ENCODE data around the gene ST6GALNAC3.

ST6GALNAC3 gene

GRCh38 chr1:76140227-76140626, 65.7 kb downstream of the ST6GALNAC3 start:
- H3K36me3 ChIP-seq (replicated peaks), result no peaks in the 10 kb centered on the region
- in situ Hi-C loops (cut with HindIII; ENCODE audit: low pct_ligation_motif_present, low sequenced_read_pairs), result no loop called here
- no peak overlapping the region for H3K27ac ChIP-seq
- TF ChIP-seq CTCF (IDR thresholded peaks at IDR 0.05; ENCODE audit: low read depth, low read length, missing control alignments), result peak; percentile 24
- H3K4me3 ChIP-seq (ENCODE audit: low read depth, low read length), result no peak overlapping the region
- no peak for DNase-seq
- H3K27me3 ChIP-seq (replicated peaks), result no peaks in the 10 kb centered on the region

- DNase-seq, result no peak
- TF ChIP-seq CTCF (IDR thresholded peaks at IDR 0.05; ENCODE audit: low read depth, low read length, missing control alignments), result no peak
- Histone ChIP-seq H3K36me3 (replicated peaks) (no peaks in the 10 kb centered on the region), H3K4me3 (ENCODE audit: low read depth, low read length) (no peak overlapping the region), H3K27me3 (replicated peaks) (no peaks in the 10 kb centered on the region), H3K27ac (no peak overlapping the region)
- in situ Hi-C loops (cut with HindIII; ENCODE audit: low pct_ligation_motif_present, low sequenced_read_pairs), result no loop called here
These were observed 67.4 kb downstream of the ST6GALNAC3 start for GRCh38 chr1:76141929-76142328.

- DNase-seq, result no peak
- H3K4me3 ChIP-seq (ENCODE audit: low read depth, low read length), result no peak overlapping the region
- no peak for TF ChIP-seq CTCF (IDR thresholded peaks at IDR 0.05; ENCODE audit: low read depth, low read length, missing control alignments)
- H3K36me3 ChIP-seq (replicated peaks), result no peaks in the 10 kb centered on the region
- no peak overlapping the region for H3K27ac ChIP-seq
- in situ Hi-C loops (cut with HindIII; ENCODE audit: low pct_ligation_motif_present, low sequenced_read_pairs), result no loop called here
- H3K27me3 ChIP-seq (replicated peaks), result no peaks in the 10 kb centered on the region
These were observed 68.4 kb downstream of the ST6GALNAC3 start for GRCh38 chr1:76142771-76143540.

GRCh38 chr1:76144247-76144646, 69.7 kb downstream of the ST6GALNAC3 start:
- no peak overlapping the region for H3K4me3 ChIP-seq (ENCODE audit: low read depth, low read length)
- in situ Hi-C loops (cut with HindIII; ENCODE audit: low pct_ligation_motif_present, low sequenced_read_pairs), result no loop called here

GRCh38 chr1:76145332-76145731, 70.8 kb downstream of the ST6GALNAC3 start:
- Histone ChIP-seq H3K27ac (no peak overlapping the region), H3K36me3 (replicated peaks) (no peaks in the 10 kb centered on the region), H3K4me3 (ENCODE audit: low read depth, low read length) (no peak overlapping the region), H3K27me3 (replicated peaks) (no peaks in the 10 kb centered on the region)
- in situ Hi-C loops (cut with HindIII; ENCODE audit: low pct_ligation_motif_present, low sequenced_read_pairs), result no loop called here
- no peak for TF ChIP-seq CTCF (IDR thresholded peaks at IDR 0.05; ENCODE audit: low read depth, low read length, missing control alignments)
- DNase-seq, result no peak

More at GRCh38 chr1:76144247-76144646, 69.7 kb downstream of the ST6GALNAC3 start:
- Histone ChIP-seq H3K27me3 (replicated peaks) (no peaks in the 10 kb centered on the region), H3K27ac (no peak overlapping the region), H3K36me3 (replicated peaks) (no peaks in the 10 kb centered on the region)
- no peak for TF ChIP-seq CTCF (IDR thresholded peaks at IDR 0.05; ENCODE audit: low read depth, low read length, missing control alignments)
- peak; percentile 2 for DNase-seq

GRCh38 chr1:76146184-76146583, 71.6 kb downstream of the ST6GALNAC3 start:
- no peak for TF ChIP-seq CTCF (IDR thresholded peaks at IDR 0.05; ENCODE audit: low read depth, low read length, missing control alignments)
- H3K36me3 ChIP-seq (replicated peaks), result no peaks in the 10 kb centered on the region
- no peaks in the 10 kb centered on the region for H3K27me3 ChIP-seq (replicated peaks)
- no peak overlapping the region for H3K27ac ChIP-seq
- no peak overlapping the region for H3K4me3 ChIP-seq (ENCODE audit: low read depth, low read length)
- DNase-seq, result no peak
- in situ Hi-C loops (cut with HindIII; ENCODE audit: low pct_ligation_motif_present, low sequenced_read_pairs), result no loop called here
